CD14-positive monocyte (primary cell): Measurements from ENCODE around the gene UBE2G1. TPM values are rescaled to one million over a fixed set of nuclear protein-coding genes. Genes with fewer than 3 reads are reported as not detected.

Experiments used
- DNase-seq, 3 donors: peaks; one replicate each; pipeline ENCODE4 v3.0.0-alpha.2; 2011 to 2022
- H2AFZ ChIP-seq: 2 replicates; pipeline ENCODE4 v1.6.0; 2012; ENCODE audit warnings: mild to moderate bottlenecking, low read depth, low read length, inconsistent platforms; ENCODE audit not compliant: insufficient read depth, poor library complexity, severe bottlenecking
- H3K27ac ChIP-seq, 2 donors: 1 replicate in 1 of 2; 2 replicates in 1 of 2; pipeline ENCODE4 v1.5.1; 2012 to 2013; ENCODE audit warnings: low read length in 2 of 2, control low read depth in 1 of 2, inconsistent platforms in 1 of 2, low read depth in 1 of 2, mild to moderate bottlenecking in 1 of 2
- H3K27me3 ChIP-seq, 2 donors: one replicate each; pipeline versions ENCODE4 v1.6.0 to v1.6.1; 2011 to 2013; ENCODE audit warnings: low read length in 2 of 2; ENCODE audit not compliant: control insufficient read depth in 2 of 2, insufficient read depth in 2 of 2
- H3K36me3 ChIP-seq, 2 donors: replicated peaks in 1 of 2; 1 replicate in 1 of 2; 2 replicates in 1 of 2; pipeline versions ENCODE4 v1.5.1 to v1.6.1; 2012 to 2013; ENCODE audit warnings: low read length in 2 of 2, control low read depth in 1 of 2, inconsistent platforms in 1 of 2, mild to moderate bottlenecking in 1 of 2; ENCODE audit not compliant: insufficient read depth in 2 of 2, control insufficient read depth in 1 of 2
- H3K4me1 ChIP-seq, 2 donors: 1 replicate in 1 of 2; 2 replicates in 1 of 2; pipeline versions ENCODE4 v1.5.1 to v1.6.1; 2012 to 2013; ENCODE audit warnings: low read length in 2 of 2, control low read depth in 1 of 2, inconsistent platforms in 1 of 2, mild to moderate bottlenecking in 1 of 2, moderate library complexity in 1 of 2; ENCODE audit not compliant: insufficient read depth in 2 of 2, control insufficient read depth in 1 of 2
- H3K4me2 ChIP-seq: replicated peaks from 2 replicates; pipeline ENCODE3; 2012; ENCODE audit warnings: low read length, moderate library complexity, mild to moderate bottlenecking; ENCODE audit not compliant: poor library complexity, severe bottlenecking; ENCODE audit errors: extremely low read depth
- H3K4me3 ChIP-seq, 3 experiments: fragments of 200-600 bp in 1 of 3; sonication (generic) in 1 of 3; replicated peaks in 1 of 3; 1 replicate in 2 of 3; 2 replicates in 1 of 3; pipeline ENCODE4 v1.5.1; 2011 to 2013; ENCODE audit warnings: low read length in 3 of 3, mild to moderate bottlenecking in 3 of 3, control low read depth in 2 of 3, low read depth in 2 of 3, inconsistent platforms in 1 of 3, moderate library complexity in 1 of 3
- H3K79me2 ChIP-seq: 2 replicates; pipeline ENCODE4 v1.6.0; 2012; ENCODE audit warnings: mild to moderate bottlenecking, control low read depth, inconsistent platforms, low read length, moderate library complexity; ENCODE audit not compliant: insufficient read depth
- H3K9ac ChIP-seq: 2 replicates; pipeline ENCODE4 v1.6.0; 2017; ENCODE audit warnings: low read length, mild to moderate bottlenecking; ENCODE audit not compliant: insufficient read depth, poor library complexity, severe bottlenecking
- H3K9me3 ChIP-seq, 2 donors: replicated peaks in 1 of 2; 1 replicate in 1 of 2; 2 replicates in 1 of 2; pipeline versions ENCODE4 v1.5.1 to v1.6.1; 2012 to 2013; ENCODE audit warnings: low read length in 2 of 2, control low read depth in 1 of 2; ENCODE audit not compliant: control insufficient read depth in 1 of 2, insufficient read depth in 1 of 2
- H4K20me1 ChIP-seq: 2 replicates; pipeline ENCODE4 v1.6.0; 2012; ENCODE audit warnings: mild to moderate bottlenecking, low read length, control low read depth, moderate library complexity; ENCODE audit not compliant: insufficient read depth
- H3K27ac Mint-ChIP-seq, 7 donors: one replicate each; pipeline ENCODE4 v1.8.0; 2020; ENCODE audit warnings: mild to moderate bottlenecking in 7 of 7, mixed read lengths in 7 of 7, moderate library complexity in 6 of 7, inconsistent platforms in 2 of 7
- H3K27me3 Mint-ChIP-seq, 3 donors: one replicate each; pipeline ENCODE4 v1.8.0; 2021 to 2022; ENCODE audit warnings: low read depth in 3 of 3, mild to moderate bottlenecking in 3 of 3, mixed read lengths in 3 of 3, moderate library complexity in 3 of 3, inconsistent platforms in 1 of 3
- H3K36me3 Mint-ChIP-seq, 2 donors: one replicate each; pipeline ENCODE4 v1.8.0; 2020; ENCODE audit warnings: mixed read lengths in 2 of 2, inconsistent platforms in 1 of 2, mild to moderate bottlenecking in 1 of 2
- H3K4me1 Mint-ChIP-seq: one replicate; pipeline ENCODE4 v1.8.0; 2020; ENCODE audit warnings: mild to moderate bottlenecking, mixed read lengths
- H3K4me3 Mint-ChIP-seq, 2 donors: one replicate each; pipeline ENCODE4 v1.8.0; 2020; ENCODE audit warnings: mild to moderate bottlenecking in 2 of 2, mixed read lengths in 2 of 2, moderate library complexity in 1 of 2
- H3K9me3 Mint-ChIP-seq, 7 donors: one replicate each; pipeline ENCODE4 v1.8.0; 2020 to 2022; ENCODE audit warnings: mixed read lengths in 7 of 7, mild to moderate bottlenecking in 6 of 7, moderate library complexity in 6 of 7, inconsistent platforms in 2 of 7
- CTCF ChIP-seq: fragments of 200-600 bp; IDR thresholded peaks from one replicate; pipeline ENCODE4 v1.8.0; 2022; ENCODE audit warnings: antibody characterized with exemption, mild to moderate bottlenecking
- WGBS: methylation state at CpG from one replicate; pipeline ENCODE4 v1.1.5; 2013; ENCODE audit warnings: missing lambda C conversion rate; ENCODE audit not compliant: insufficient coverage; 5-methylcytosine and 5-hydroxymethylcytosine counted together
- intact Hi-C, 2 donors: fragments of 100-400 bp; cut with micrococcal nuclease; formaldehyde crosslinking; loops; one replicate each; pipeline versions ENCODE4 v1.15.0 to v1.15.1; 2023
- polyA plus RNA-seq, 3 donors: library from polyadenylated mRNA; depleted of rRNA in 1 of 3; unstranded in 2 of 3; stranded (reverse) in 1 of 3; fragments of 300-500 nt in 2 of 3; fragments of >200 nt in 1 of 3; fragmentation: Illumina TruSeq in 2 of 3; gene quantifications; 1 replicate in 2 of 3; 2 replicates in 1 of 3; pipeline ENCODE4 v1.2.3, GENCODE V29; 2012 to 2021

UBE2G1 gene
- polyA plus RNA-seq, 3 donors = 18.3 to 41.4 (median 29.3) TPM

GRCh38 chr17:4287710-4288109 lies 78.8 kb downstream of the UBE2G1 start:
- Mint-ChIP-seq H3K9me3 (no peaks in the 10 kb centered on the region), H3K27ac (no peak overlapping the region)
- intact Hi-C loops = no loop called here

GRCh38 chr17:4276514-4276913 lies 90.0 kb downstream of the UBE2G1 start:
- Mint-ChIP-seq H3K4me1 (peaks cover 9% of the 10 kb centered on the region), H3K9me3 (no peaks in the 10 kb centered on the region), H3K36me3 (peaks cover 49 to 78% of the 10 kb centered on the region in 2 donors), H3K27me3 (peaks cover 0 to 1% (median 0%) of the 10 kb centered on the region in 3 donors), H3K27ac (no peak overlapping the region), H3K4me3 (no peak overlapping the region)
- H3K27me3 ChIP-seq = no peaks in the 10 kb centered on the region
- 80% methylated on average over 4 of the region's 5 CpGs for WGBS
- H4K20me1 ChIP-seq = peaks cover 43% of the 10 kb centered on the region
- no peak for TF ChIP-seq CTCF
- no peaks in the 10 kb centered on the region for H3K4me1 ChIP-seq
- no peak overlapping the region for H3K9ac ChIP-seq
- H3K79me2 ChIP-seq = no peaks in the 10 kb centered on the region
- no peak overlapping the region for H2AFZ ChIP-seq
- H3K4me3 ChIP-seq = no peak overlapping the region
- no peak for DNase-seq
- peaks cover 18 to 75% of the 10 kb centered on the region in 2 donors for H3K36me3 ChIP-seq
- H3K27ac ChIP-seq = no peak overlapping the region
- intact Hi-C loops = no loop called here
- H3K4me2 ChIP-seq = no peak overlapping the region
- H3K9me3 ChIP-seq = no peaks in the 10 kb centered on the region

More at GRCh38 chr17:4287710-4288109, 78.8 kb downstream of the UBE2G1 start:
- no peak for DNase-seq
- peaks cover 42 to 76% of the 10 kb centered on the region in 2 donors for H3K36me3 Mint-ChIP-seq
- H3K4me3 ChIP-seq = no peak overlapping the region
- H3K27me3 ChIP-seq = no peaks in the 10 kb centered on the region
- H2AFZ ChIP-seq = no peak overlapping the region
- H3K9me3 ChIP-seq = no peaks in the 10 kb centered on the region
- H3K27me3 Mint-ChIP-seq = peaks cover 0 to 6% (median 0%) of the 10 kb centered on the region in 3 donors
- peaks cover 8% of the 10 kb centered on the region for H4K20me1 ChIP-seq
- H3K4me1 Mint-ChIP-seq = no peaks in the 10 kb centered on the region
- no peak for TF ChIP-seq CTCF
- H3K4me1 ChIP-seq = no peaks in the 10 kb centered on the region
- no peak overlapping the region for H3K4me2 ChIP-seq
- H3K79me2 ChIP-seq = no peaks in the 10 kb centered on the region
- no peak overlapping the region for H3K9ac ChIP-seq
- H3K27ac ChIP-seq = no peak overlapping the region
- no CpG with 5 or more reads among the region's 3 CpGs for WGBS
- H3K36me3 ChIP-seq = peaks cover 41 to 64% of the 10 kb centered on the region in 2 donors
- no peak overlapping the region for H3K4me3 Mint-ChIP-seq
